ENCODE measurements around the gene SNX3.

Gene SNX3

GRCh38 chr6:108170332-108171290 is 90.2 kb downstream of the SNX3 start:
- DNase-seq (ENCODE audit: low read depth) = no peak

DNA sequence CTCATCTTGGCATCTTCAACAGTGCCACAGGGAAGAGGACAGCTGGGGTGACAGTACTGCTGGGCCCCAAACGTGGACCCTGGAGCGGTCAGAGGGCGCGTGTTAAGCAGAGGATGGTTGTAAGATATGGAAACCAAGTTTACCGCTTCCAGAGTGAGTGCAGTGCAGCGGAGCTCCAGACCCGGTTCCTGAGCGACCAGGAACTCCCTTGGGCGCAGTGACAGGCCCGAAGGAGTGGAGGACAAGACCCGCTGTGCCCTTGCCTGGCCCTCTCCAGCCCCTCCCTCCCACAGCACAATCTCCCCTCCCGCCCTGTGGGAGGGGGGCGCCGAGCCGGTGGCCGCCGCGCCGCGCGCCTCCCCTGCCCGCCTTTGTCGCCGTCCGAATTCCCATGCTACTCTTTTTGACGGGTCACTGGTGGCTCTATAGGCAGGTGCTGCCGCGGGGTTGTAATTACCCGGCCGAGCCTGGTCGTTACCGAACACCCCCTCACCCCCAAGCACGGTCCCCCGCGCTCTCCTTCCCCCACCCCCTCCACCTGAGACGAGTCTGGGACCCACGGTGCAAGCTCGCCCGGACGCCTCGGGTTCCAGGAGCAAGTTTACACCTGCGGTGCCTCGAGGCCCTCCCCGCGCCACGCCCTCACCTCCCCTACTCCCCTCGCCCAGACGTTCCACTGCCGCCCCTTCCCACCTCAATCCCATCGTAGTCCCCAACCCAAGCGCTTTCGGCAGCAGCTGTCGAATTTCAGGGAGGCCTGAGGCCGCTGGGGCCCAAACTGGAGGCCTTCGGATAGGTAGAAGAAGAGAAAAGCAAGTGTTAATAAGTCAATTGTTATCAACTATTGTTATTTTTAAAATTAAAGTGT is 91.1 kb downstream of the SNX3 start:
- DNase-seq (ENCODE audit: low read depth) = no peak

- DNase-seq (ENCODE audit: low read depth) = no peak
These were observed 92.1 kb downstream of the SNX3 start for GRCh38 chr6:108168501-108169463.

GRCh38 chr6:108168090-108168463 is 92.8 kb downstream of the SNX3 start:
- DNase-seq (ENCODE audit: low read depth) = no peak

- no peak for DNase-seq (ENCODE audit: low read depth)
These were observed 93.3 kb downstream of the SNX3 start for GRCh38 chr6:108167449-108168089.

- DNase-seq (ENCODE audit: low read depth) = no peak
These were observed 94.0 kb downstream of the SNX3 start for GRCh38 chr6:108166664-108167448.

DNA sequence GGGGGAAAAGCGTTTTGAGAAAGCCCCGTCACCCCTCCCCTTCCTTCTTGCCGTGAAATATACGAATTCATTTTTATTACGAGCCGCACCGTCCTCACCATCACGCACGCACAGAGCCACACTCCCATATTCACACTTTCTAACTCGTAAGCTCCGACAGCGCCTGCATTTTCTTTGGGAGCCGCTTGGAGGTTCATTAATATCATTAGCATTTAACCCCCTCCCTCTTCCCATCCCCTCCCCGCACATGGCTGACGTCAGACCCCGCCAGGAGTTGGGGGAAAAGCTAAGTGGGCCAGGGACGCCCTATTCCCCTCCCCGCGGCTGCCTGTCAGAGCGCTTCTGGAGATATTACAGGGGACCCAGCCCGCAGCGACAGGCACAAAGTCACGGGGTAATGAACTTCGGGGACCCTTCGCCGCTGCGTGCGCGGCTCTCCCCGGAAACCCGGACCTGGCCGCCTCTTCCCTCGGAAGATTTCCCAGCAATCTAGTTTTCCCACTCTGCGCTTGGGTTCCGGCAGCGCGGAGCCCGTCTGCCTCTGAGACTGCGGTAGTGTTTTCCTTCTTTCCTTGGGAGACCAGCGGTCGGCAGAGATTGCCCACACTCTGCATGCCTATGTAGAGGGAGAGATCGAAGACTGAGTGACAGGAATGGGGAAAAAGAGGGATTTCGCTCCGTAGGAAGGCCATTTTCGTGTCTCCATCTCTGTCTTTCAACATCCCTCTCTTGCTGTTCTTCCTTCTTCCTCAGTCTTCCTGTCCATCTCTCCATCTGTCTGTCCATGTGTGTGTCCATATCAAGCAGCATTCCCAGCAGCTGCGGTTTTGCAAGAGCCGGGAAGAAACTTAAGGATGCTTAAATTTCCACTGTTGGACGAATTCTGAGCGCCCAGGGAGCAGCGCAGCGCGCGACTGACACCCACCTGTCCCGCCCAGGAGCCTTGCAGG is 94.9 kb downstream of the SNX3 start, which contains the start of gene NR2E1:
Gene NR2E1, plus strand, starts transcription at position 309 of the 950 bp plus-strand sequence. CDS start 744 bp downstream, outside the sequence.
- DNase-seq (ENCODE audit: low read depth) = no peak

DNA sequence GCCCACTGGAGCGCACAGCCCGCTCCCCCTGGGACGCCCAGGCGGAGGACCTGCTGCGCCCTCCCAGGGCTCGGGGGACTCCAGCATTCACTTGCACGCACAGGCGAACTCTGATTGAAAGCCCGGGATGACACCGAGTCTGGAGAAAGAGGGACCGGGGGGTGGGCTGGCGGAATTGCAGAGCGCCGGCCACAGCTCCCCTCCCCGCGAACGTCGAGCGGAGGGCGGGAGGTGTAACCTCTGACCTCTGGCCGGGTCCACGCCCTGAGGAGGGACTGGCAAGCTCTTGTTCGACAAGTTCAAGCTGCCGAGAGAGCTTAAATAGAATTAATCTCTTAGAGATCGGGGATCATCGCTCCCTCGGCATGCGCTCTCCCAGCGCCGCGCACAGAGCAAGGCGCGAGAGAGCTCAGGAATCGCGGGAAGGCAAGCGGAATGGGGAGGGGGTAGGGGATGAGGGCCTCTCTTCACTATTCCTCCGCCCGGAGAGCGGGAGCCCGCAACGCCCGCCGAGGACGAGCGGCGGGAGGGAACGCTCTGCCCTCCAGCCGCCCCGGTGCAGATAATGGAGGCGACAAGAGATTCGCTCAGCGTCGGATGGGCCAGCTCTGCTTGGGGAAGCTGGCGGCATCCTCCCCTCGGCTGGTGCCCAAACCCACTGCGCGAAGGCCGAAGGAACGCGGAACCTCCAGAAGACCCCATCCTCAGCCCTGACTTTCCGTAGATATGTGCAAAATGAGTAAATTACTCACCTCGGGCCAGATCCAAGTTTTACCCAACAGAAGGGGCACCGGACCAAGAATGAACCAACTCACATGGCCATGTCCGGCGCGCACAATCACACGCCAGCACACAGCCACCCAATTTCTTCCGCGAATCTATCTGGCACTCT is 95.8 kb downstream of the SNX3 start:
- no peak for DNase-seq (ENCODE audit: low read depth)

DNA sequence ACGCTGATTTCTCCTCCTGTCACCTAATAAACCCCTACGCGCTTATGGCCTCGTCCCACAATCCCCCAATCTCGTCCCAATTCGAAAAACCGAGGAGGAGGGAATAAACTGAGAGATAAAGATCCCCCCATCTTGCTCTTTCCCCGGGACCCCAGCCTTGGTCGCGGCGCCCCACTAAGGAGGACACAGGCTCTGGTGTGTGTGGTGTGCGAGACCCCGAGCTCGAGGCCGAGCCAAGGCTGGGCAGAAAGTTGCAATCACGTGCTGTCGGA is 96.4 kb downstream of the SNX3 start:
- DNase-seq (ENCODE audit: low read depth) = no peak

DNA sequence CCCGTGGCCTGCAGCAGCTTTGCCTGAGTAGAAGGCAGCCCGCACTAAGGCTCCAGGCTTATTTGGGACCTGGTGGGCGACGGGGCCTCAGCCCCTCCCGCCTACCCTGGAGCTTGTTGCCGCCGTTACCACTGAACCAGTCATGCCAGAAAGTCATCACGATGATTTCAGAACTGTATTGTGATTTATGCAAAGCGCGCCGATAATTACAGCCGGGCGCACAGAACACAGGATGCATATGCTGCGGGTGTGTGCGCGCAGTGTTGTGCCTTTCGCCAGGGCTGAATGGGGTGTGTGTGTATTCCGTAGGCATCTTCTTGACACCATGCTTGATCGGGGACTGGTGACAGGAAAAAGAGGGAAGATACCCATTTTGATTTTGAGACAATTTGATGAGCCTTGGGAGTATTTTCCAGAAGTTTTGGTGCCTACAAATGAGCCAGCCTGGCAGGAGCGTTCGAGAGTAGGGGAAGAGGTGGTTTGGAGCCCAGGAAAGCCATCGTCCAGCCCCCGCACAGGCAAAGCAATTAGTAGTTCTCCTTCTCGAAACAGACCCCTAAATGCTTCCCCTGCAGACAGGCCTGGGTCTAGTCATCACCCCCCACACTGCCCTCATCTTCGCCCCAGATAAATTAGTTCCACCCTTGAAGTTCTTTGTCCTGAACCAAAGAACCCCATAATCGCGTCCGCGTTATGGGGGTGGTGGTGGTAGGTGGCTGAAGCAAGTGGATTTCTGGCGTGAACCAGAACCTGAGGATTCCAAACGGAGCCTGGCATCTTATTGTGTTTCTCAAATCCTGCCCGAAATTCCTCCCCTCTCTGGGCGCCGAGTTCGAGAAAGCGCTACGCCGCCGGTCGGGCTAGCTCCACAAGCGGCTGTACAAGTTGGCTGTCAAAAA is 96.9 kb downstream of the SNX3 start:
- no peak for DNase-seq (ENCODE audit: low read depth)

DNA sequence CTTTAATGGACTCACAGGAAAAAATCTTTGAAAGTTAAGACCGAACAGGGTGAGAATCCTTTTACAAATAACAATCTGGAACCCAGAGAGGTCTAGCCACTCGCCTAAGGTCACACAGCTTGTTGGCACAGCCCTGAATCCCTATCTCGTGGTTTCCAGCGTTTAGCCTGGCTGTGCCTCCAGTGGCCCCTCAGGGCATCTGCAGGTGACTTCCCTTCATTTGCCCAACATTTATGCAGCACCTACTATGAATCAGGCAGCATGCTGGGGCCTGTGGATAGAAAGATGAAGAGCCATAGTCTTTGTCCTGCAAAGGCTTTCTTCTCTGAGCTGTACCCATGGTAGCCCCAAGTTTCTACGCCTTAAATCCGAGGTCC is 97.6 kb downstream of the SNX3 start:
- no peak for DNase-seq (ENCODE audit: low read depth)

DNA sequence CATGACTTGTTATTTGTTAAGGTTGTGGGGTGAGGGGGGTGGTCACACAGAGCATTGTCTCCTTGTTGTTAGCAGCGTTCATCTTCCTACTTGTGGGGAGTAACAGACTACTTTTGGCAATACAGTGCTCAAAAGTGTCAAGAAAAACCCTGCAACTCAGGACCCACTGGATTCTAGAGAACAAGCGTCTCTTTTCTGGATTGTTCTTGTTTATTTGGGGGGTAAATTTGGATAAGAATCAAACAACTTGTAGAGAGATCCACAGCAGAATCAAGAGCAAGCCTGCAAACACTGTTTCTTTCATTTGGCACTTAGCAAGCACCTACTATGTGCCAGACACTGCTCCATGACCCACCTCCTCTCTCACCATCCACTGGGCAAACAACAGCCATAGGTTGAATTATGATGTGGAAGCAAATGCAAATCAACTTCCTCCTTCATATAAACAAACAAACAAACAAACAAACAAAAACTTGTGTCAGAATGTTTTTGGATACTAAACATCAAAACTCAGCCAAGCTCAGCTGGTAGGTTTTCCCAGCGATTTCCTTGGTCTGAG is 99.0 kb downstream of the SNX3 start:
- no peak for DNase-seq (ENCODE audit: low read depth)

Measured in non-pigmented ciliary epithelial cell (primary cell).